Measurements from ENCODE around the gene FRAS1. TPM values are rescaled to one million over a fixed set of nuclear protein-coding genes. Genes with fewer than 3 reads are reported as not detected.

FRAS1 gene
- total RNA-seq, 4 donors from 2014 or later: 1.0 to 32.5 (median 3.3) TPM

DNA sequence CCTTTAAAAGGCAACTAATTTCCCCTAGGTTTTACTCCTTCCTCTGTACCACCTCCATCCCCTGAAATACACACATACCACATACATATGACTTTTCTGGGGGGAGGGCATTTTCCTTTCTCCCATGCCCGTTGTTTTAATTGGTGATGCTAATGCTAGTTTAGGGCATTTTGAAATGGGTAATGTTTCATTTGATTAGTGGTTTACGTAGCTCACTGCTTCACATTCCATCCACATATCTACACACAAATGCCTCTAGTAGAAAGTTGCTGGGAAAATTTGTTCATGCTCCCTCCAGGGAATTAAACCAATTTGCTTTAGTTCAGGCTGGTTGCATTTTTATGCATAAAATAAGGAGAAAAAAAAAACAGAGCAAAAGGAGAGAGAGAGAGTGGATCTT, 231.2 kb downstream of the FRAS1 start:
- no peaks in the 10 kb centered on the region for H3K4me1 ChIP-seq
- no peaks in the 10 kb centered on the region for H3K27me3 ChIP-seq
- H3K4me3 ChIP-seq: no peak overlapping the region
- intact Hi-C loops (cut with DNase I; ENCODE audit: low total_unique reads): no loop called here
- DNase-seq: no peak
- H3K27ac ChIP-seq: no peak overlapping the region
- no peaks in the 10 kb centered on the region for H3K9me3 ChIP-seq
- TF ChIP-seq POLR2A (IDR thresholded peaks at IDR 0.05): no peak
- TF ChIP-seq, protein P1, sequence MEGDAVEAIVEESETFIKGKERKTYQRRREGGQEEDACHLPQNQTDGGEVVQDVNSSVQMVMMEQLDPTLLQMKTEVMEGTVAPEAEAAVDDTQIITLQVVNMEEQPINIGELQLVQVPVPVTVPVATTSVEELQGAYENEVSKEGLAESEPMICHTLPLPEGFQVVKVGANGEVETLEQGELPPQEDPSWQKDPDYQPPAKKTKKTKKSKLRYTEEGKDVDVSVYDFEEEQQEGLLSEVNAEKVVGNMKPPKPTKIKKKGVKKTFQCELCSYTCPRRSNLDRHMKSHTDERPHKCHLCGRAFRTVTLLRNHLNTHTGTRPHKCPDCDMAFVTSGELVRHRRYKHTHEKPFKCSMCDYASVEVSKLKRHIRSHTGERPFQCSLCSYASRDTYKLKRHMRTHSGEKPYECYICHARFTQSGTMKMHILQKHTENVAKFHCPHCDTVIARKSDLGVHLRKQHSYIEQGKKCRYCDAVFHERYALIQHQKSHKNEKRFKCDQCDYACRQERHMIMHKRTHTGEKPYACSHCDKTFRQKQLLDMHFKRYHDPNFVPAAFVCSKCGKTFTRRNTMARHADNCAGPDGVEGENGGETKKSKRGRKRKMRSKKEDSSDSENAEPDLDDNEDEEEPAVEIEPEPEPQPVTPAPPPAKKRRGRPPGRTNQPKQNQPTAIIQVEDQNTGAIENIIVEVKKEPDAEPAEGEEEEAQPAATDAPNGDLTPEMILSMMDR (IDR thresholded peaks at IDR 0.05): no peak
- H3K36me3 ChIP-seq: no peaks in the 10 kb centered on the region

DNA sequence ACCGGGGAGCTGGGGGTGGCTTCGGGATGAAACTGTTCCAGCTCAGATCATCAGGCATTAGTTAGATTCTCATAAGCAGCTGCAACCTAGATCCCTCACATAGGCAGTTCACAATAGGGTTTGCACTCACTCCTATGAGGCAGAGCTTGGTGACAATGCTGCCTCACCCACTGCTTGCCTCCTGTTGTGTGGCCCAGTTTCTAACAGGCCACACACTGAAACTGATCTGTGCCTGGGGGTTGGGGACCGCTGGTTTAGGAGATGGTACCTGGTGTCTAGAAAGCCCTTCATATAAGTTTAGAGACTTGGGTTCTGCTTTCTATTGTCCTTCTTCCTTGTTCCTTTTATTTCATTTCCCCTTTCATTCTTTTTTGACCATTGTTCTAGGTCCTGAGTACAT, 234.2 kb downstream of the FRAS1 start:
- intact Hi-C loops (cut with DNase I; ENCODE audit: low total_unique reads): no loop called here
- H3K27me3 ChIP-seq: no peaks in the 10 kb centered on the region
- no peaks in the 10 kb centered on the region for H3K4me1 ChIP-seq
- no peak overlapping the region for H3K27ac ChIP-seq
- H3K4me3 ChIP-seq: no peak overlapping the region
- no peak for DNase-seq
- TF ChIP-seq POLR2A (IDR thresholded peaks at IDR 0.05): no peak
- TF ChIP-seq, protein P1 (IDR thresholded peaks at IDR 0.05): no peak
- no peaks in the 10 kb centered on the region for H3K9me3 ChIP-seq
- no peaks in the 10 kb centered on the region for H3K36me3 ChIP-seq

DNA sequence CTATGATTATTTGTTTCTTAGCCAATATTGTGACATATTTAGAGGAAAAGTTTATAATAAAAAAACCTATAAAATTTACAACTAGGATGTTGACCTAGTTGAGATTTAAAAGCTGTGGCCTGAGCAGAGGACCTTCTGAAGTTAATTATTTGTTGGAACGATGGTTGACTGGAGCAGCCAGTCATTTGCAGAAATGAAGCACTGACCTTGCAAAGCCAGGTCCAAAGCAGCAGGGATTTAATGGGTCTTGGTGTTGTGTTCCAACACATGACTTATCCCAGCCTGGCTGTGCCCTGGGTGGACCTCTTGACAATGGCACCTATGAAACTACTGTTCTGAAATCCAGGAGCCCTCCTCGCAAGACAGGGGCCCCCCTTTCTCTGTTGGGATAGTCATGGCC, 235.2 kb downstream of the FRAS1 start:
- Histone ChIP-seq H3K27ac (no peak overlapping the region), H3K4me3 (no peak overlapping the region), H3K36me3 (no peaks in the 10 kb centered on the region), H3K4me1 (peaks cover 0 to 5% of the 10 kb centered on the region in 2 donors), H3K9me3 (no peaks in the 10 kb centered on the region), H3K27me3 (no peaks in the 10 kb centered on the region)
- intact Hi-C loops (cut with DNase I; ENCODE audit: low total_unique reads): no loop called here
- TF ChIP-seq, protein P1 (IDR thresholded peaks at IDR 0.05): no peak
- no peak for TF ChIP-seq POLR2A (IDR thresholded peaks at IDR 0.05)
- DNase-seq: no peak

DNA sequence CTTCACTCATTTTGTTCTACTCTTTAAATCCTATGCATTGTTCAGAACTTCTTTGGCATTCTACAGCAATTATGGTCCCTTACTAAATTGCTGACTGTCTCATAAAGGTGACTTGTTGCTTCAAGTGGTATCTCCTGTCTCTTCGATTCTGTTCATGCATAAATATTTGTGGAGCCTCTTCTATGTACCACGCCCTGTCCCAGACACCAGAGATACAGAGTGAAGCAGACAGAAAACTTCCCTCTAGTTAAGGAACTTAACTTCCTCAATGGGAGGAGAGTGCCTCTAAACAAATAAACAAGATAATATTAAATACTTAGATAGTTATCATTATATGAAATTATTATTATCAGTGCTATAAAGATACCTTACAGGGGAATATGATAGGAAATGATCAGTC, 235.7 kb downstream of the FRAS1 start:
- no peak overlapping the region for H3K4me3 ChIP-seq
- no peak overlapping the region for H3K27ac ChIP-seq
- intact Hi-C loops (cut with DNase I; ENCODE audit: low total_unique reads): no loop called here
- no peaks in the 10 kb centered on the region for H3K27me3 ChIP-seq
- H3K9me3 ChIP-seq: no peaks in the 10 kb centered on the region
- DNase-seq: no peak
- no peaks in the 10 kb centered on the region for H3K36me3 ChIP-seq
- TF ChIP-seq, protein P1 (IDR thresholded peaks at IDR 0.05): no peak
- no peak for TF ChIP-seq POLR2A (IDR thresholded peaks at IDR 0.05)
- peaks cover 0 to 5% of the 10 kb centered on the region in 2 donors for H3K4me1 ChIP-seq

DNA sequence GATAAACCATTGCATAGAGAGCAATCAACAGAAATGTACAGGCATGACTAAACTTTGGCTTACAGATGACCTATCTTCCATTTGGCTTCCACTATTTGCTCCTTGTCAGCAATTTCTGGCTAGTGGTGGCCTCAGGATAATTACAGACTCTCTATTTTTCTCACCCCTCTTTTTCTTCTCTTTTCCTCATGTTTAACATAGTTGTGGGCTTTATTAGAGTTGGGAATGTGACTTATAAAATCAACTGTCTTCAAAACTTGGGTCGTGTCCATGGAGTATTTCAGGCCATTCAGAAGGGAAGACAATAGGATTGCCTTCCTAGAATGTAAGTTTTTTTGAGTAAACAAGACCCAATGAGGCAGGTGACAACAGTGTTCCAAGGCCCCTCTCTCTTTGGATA, 236.2 kb downstream of the FRAS1 start:
- no peak overlapping the region for H3K4me3 ChIP-seq
- peaks cover 0 to 5% of the 10 kb centered on the region in 2 donors for H3K4me1 ChIP-seq
- intact Hi-C loops (cut with DNase I; ENCODE audit: low total_unique reads): no loop called here
- H3K36me3 ChIP-seq: no peaks in the 10 kb centered on the region
- H3K9me3 ChIP-seq: no peaks in the 10 kb centered on the region
- no peak for DNase-seq
- no peak overlapping the region for H3K27ac ChIP-seq
- TF ChIP-seq POLR2A (IDR thresholded peaks at IDR 0.05): no peak
- TF ChIP-seq, protein P1 (IDR thresholded peaks at IDR 0.05): no peak
- H3K27me3 ChIP-seq: no peaks in the 10 kb centered on the region

Data from uterus (tissue), 4 donors.